ENCODE data around the gene GNB1L. TPM values are rescaled to one million over a fixed set of nuclear protein-coding genes. Genes with fewer than 3 reads are reported as not detected.

The GNB1L gene
- total RNA-seq, 1 donor from 2014 or later = 6.1 TPM

DNA sequence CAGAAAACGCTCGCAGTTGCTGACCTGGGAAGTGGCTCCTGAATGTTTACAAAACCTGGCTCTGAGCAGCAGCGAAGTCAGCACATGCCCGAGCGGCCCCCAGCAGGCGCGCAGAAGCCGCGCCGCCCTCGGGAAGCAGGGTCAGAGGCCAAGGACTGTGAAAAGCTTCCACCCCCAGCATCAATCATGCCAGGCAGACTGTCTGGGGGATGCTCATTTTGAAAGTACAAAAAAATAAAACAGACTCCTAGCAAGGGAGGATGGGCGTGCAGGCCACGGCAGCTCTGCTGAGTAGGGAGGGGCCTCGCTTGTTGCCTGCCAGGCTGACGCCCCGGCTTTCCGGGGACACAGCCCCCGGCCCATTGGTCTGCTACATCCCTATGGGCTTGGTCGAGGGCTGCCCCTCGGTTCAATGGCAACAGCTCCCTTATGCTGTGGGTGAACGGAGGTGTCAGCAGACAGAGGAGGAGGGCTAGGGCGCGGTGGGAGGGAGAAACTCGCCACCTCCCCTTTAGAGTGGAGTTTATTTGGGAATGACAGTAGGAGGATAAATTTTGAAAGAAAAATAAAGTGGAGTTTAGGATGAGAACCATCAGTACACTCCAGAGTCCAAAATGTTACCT lies 37.7 kb upstream of the GNB1L start:
- TF ChIP-seq, protein P1, sequence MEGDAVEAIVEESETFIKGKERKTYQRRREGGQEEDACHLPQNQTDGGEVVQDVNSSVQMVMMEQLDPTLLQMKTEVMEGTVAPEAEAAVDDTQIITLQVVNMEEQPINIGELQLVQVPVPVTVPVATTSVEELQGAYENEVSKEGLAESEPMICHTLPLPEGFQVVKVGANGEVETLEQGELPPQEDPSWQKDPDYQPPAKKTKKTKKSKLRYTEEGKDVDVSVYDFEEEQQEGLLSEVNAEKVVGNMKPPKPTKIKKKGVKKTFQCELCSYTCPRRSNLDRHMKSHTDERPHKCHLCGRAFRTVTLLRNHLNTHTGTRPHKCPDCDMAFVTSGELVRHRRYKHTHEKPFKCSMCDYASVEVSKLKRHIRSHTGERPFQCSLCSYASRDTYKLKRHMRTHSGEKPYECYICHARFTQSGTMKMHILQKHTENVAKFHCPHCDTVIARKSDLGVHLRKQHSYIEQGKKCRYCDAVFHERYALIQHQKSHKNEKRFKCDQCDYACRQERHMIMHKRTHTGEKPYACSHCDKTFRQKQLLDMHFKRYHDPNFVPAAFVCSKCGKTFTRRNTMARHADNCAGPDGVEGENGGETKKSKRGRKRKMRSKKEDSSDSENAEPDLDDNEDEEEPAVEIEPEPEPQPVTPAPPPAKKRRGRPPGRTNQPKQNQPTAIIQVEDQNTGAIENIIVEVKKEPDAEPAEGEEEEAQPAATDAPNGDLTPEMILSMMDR (IDR thresholded peaks at IDR 0.05) = no peak
- Mint-ChIP-seq H3K9me3 (ENCODE audit: unreplicated experiment) (no peaks in the 10 kb centered on the region), H3K36me3 (ENCODE audit: unreplicated experiment) (no peaks in the 10 kb centered on the region), H3K4me3 (ENCODE audit: unreplicated experiment) (no peak overlapping the region), H3K27me3 (ENCODE audit: unreplicated experiment) (no peaks in the 10 kb centered on the region), H3K4me1 (ENCODE audit: unreplicated experiment) (peaks cover 35% of the 10 kb centered on the region), H3K27ac (ENCODE audit: unreplicated experiment) (peak overlapping the region; percentile 95)
- DNase-seq (ENCODE audit: extremely low spot score, unreplicated experiment) = no peak

DNA sequence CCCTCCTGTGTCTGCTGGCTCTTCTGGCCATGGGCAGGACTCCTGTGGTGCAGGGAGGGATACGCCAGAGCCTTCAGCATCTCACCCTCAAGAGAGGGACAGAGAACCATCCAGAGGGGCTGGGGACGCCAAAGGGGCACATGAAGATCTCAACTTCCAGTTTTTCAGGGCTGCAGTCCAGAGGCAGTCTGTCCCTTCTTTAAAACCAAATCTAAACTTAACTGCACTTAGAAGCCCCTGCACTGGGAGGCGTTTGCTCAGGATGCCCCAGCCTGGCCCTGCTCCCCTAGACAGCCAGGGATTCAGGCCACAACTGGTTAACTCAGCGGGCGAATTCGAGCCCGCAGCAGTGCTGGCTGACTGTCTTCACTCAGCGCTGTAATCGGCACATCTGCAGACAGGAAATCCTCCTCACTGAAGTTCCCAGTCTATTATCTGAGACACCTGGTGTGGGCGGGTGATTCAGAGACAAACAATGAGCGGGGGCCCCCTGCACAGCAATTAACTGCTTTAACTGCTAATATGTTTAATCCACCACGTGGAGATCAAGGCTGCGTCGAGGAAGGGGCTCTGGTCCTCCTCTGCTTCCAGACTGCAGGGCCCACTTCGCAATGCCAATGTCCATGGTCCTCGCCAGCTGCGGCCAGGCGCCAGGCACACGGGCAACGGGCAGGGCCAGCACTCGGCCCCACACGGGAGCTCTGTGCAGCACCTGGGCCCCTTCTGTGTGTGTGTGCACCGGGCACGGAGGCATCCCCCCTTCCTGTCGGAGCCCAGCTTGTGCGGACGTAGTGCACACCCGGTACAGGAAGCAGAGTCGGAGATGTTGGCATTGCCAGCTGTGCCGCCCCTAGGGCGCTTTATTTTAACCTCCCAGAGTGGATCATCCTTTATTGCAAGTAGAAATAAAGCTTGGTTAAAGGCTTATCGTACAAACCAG lies 36.9 kb upstream of the GNB1L start:
- TF ChIP-seq, protein P1 (IDR thresholded peaks at IDR 0.05) = no peak
- peak overlapping the region; percentile 95 for H3K27ac Mint-ChIP-seq (ENCODE audit: unreplicated experiment)
- no peak overlapping the region for H3K4me3 Mint-ChIP-seq (ENCODE audit: unreplicated experiment)
- H3K27me3 Mint-ChIP-seq (ENCODE audit: unreplicated experiment) = no peaks in the 10 kb centered on the region
- H3K4me1 Mint-ChIP-seq (ENCODE audit: unreplicated experiment) = peaks cover 40% of the 10 kb centered on the region
- no peaks in the 10 kb centered on the region for H3K9me3 Mint-ChIP-seq (ENCODE audit: unreplicated experiment)
- DNase-seq (ENCODE audit: extremely low spot score, unreplicated experiment) = no peak
- no peaks in the 10 kb centered on the region for H3K36me3 Mint-ChIP-seq (ENCODE audit: unreplicated experiment)

DNA sequence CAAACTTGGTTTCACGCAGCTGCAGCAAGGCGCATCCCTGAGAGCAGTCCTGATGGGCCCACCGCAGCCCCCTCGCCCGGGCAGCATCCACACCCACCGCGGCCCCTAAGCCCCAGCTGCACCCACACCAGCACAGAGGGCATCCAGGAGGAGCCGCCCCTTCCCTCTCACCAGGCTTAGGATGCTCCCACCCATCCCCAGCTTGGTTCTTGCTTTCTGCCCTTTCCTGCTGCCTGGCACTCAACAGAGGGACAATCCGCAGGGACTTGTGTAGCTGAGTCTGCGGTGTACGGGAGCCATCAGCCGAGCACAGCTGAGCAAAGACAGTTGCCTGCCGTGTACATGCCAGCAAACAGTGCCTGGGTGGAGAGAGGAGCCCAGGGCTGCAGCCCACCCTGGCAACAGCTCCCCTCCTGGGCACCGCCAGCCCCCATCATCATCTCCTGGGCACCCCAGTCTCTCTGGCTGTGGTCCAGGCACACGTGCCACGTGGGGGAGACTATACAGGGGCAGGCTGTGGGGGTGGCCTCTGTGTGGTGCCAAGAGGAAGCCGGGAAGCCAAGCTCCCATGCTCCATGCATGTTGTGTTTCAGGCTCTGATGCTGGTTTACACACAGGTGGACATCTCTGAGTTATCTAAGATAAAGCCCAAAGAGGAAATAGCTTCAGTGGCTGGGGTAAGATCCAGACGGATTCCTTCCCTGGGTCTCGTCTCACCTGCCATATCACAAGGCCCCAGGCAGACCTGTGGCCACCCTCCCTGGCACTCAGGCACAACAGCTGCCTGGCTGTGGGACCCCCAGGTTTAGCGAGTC lies 36.0 kb upstream of the GNB1L start:
- peaks cover 45% of the 10 kb centered on the region for H3K4me1 Mint-ChIP-seq (ENCODE audit: unreplicated experiment)
- no peaks in the 10 kb centered on the region for H3K9me3 Mint-ChIP-seq (ENCODE audit: unreplicated experiment)
- no peaks in the 10 kb centered on the region for H3K27me3 Mint-ChIP-seq (ENCODE audit: unreplicated experiment)
- H3K27ac Mint-ChIP-seq (ENCODE audit: unreplicated experiment) = no peak overlapping the region
- no peak for DNase-seq (ENCODE audit: extremely low spot score, unreplicated experiment)
- TF ChIP-seq, protein P1 (IDR thresholded peaks at IDR 0.05) = no peak
- no peak overlapping the region for H3K4me3 Mint-ChIP-seq (ENCODE audit: unreplicated experiment)
- no peaks in the 10 kb centered on the region for H3K36me3 Mint-ChIP-seq (ENCODE audit: unreplicated experiment)

DNA sequence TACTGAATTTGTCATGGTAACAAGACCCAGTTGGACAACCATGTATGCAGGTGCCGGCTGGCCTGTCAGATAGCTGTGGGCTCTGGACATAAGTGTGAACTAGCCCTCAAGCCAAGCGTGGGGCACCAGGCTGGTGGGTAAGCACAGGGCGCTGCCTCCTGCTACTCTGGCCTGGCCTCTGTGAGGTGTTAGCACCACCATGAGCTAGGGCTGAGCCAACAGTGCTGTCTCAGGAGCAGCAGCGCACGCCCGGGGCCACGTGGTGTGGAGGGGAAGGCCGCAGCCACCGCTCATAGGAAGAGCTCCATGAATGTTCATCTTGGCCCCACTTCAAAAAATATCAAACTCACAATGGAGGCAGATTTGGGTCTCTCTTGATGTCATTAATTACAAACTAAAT lies 35.3 kb upstream of the GNB1L start:
- Mint-ChIP-seq H3K4me1 (ENCODE audit: unreplicated experiment) (peaks cover 48% of the 10 kb centered on the region), H3K27ac (ENCODE audit: unreplicated experiment) (no peak overlapping the region), H3K36me3 (ENCODE audit: unreplicated experiment) (no peaks in the 10 kb centered on the region), H3K4me3 (ENCODE audit: unreplicated experiment) (no peak overlapping the region), H3K9me3 (ENCODE audit: unreplicated experiment) (no peaks in the 10 kb centered on the region), H3K27me3 (ENCODE audit: unreplicated experiment) (no peaks in the 10 kb centered on the region)
- DNase-seq (ENCODE audit: extremely low spot score, unreplicated experiment) = no peak
- TF ChIP-seq, protein P1 (IDR thresholded peaks at IDR 0.05) = no peak
